GM12801 (cell line): ENCODE data around the gene NOP58.

Experiments
- CTCF ChIP-seq: IDR thresholded peaks from one replicate; pipeline ENCODE4 v1.5.1; 2011; ENCODE audit warnings: control low read depth; ENCODE audit not compliant: insufficient read length; ENCODE audit errors: extremely low read depth

Gene NOP58

GRCh38 chr2:202289394-202290204 lies 24.0 kb downstream of the NOP58 start:
- no peak for TF ChIP-seq CTCF

DNA sequence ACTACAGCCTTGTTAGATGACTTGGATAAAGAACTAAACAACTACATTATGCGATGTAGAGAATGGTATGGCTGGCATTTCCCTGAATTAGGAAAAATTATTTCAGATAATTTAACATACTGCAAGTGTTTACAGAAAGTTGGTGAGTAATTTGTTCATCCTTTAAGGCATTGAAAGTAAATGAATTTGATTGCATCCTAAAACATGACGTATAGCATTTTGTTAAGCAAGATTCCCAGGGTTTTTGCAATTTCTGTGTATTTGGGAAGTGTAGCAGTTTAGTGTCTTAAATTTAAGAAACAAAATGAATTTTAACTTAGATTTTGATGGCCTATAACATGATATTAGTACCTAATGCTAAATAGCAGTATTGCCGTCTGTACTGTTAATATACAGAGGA lies 24.8 kb downstream of the NOP58 start:
- TF ChIP-seq CTCF: no peak

- TF ChIP-seq CTCF: no peak
Measured at GRCh38 chr2:202290970-202291369, 25.4 kb downstream of the NOP58 start.

DNA sequence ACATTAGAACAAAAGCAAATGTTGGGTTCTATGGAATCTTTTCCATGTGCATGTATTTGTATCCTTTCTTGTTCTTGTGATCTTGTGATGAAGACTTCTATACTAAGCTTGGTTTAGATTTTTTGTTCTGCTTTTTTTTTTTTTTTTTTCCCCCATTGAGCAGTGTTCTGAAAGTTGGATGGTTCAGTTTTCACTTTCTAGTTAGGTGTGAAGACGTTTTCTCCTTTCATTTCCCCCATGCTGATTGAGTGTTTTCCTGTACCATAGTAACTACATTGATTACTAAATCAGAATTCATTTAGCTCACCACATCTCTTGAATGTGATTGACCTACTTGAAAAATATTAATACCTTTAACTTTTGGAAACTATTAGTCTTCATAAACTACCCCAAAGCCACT lies 34.1 kb downstream of the NOP58 start:
- TF ChIP-seq CTCF: no peak

GRCh38 chr2:202306034-202306433 lies 40.5 kb downstream of the NOP58 start:
- no peak for TF ChIP-seq CTCF

GRCh38 chr2:202307690-202308089 lies 42.1 kb downstream of the NOP58 start:
- no peak for TF ChIP-seq CTCF

GRCh38 chr2:202311823-202312388 lies 46.3 kb downstream of the NOP58 start:
- no peak for TF ChIP-seq CTCF
